ENCODE data around the gene IBSP.

IBSP gene

GRCh38 chr4:87853108-87853507 is 53.8 kb downstream of the IBSP start:
- TF ChIP-seq REST (IDR thresholded peaks at IDR 0.05; ENCODE audit: insufficient read depth in 1 of 2, low read depth in 2 of 2, low read length in 2 of 2), result no peak
- TF ChIP-seq TAF1 (IDR thresholded peaks at IDR 0.05; ENCODE audit: borderline replicate concordance, insufficient read depth, low read length), result no peak
- TF ChIP-seq SIN3A (IDR thresholded peaks at IDR 0.05; ENCODE audit: borderline replicate concordance, insufficient read depth, low read length), result no peak
- no peak for TF ChIP-seq FOXP2 (optimal IDR thresholded peaks at IDR 0.05; ENCODE audit: borderline replicate concordance, extremely low read depth, extremely low read length, insufficient read depth)

- TF ChIP-seq POLR2AphosphoS5 (IDR thresholded peaks at IDR 0.05; ENCODE audit: low read depth, low read length), result no peak
Observed at GRCh38 chr4:87853891-87854290, 54.5 kb downstream of the IBSP start.

- TF ChIP-seq SIN3A (IDR thresholded peaks at IDR 0.05; ENCODE audit: borderline replicate concordance, insufficient read depth, low read length) (no peak), FOXP2 (optimal IDR thresholded peaks at IDR 0.05; ENCODE audit: borderline replicate concordance, extremely low read depth, extremely low read length, insufficient read depth) (no peak), REST (IDR thresholded peaks at IDR 0.05; ENCODE audit: insufficient read depth in 1 of 2, low read depth in 2 of 2, low read length in 2 of 2) (no peak), TAF1 (IDR thresholded peaks at IDR 0.05; ENCODE audit: borderline replicate concordance, insufficient read depth, low read length) (no peak), POLR2AphosphoS5 (IDR thresholded peaks at IDR 0.05; ENCODE audit: low read depth, low read length) (no peak)
Observed at GRCh38 chr4:87855559-87855958, 56.2 kb downstream of the IBSP start.

- TF ChIP-seq SIN3A (IDR thresholded peaks at IDR 0.05; ENCODE audit: borderline replicate concordance, insufficient read depth, low read length) (no peak), POLR2AphosphoS5 (IDR thresholded peaks at IDR 0.05; ENCODE audit: low read depth, low read length) (no peak), TAF1 (IDR thresholded peaks at IDR 0.05; ENCODE audit: borderline replicate concordance, insufficient read depth, low read length) (no peak), REST (IDR thresholded peaks at IDR 0.05; ENCODE audit: insufficient read depth in 1 of 2, low read depth in 2 of 2, low read length in 2 of 2) (no peak), FOXP2 (optimal IDR thresholded peaks at IDR 0.05; ENCODE audit: borderline replicate concordance, extremely low read depth, extremely low read length, insufficient read depth) (no peak)
Observed at GRCh38 chr4:87856816-87857215, 57.5 kb downstream of the IBSP start.

GRCh38 chr4:87857789-87858188 is 58.4 kb downstream of the IBSP start:
- TF ChIP-seq FOXP2 (optimal IDR thresholded peaks at IDR 0.05; ENCODE audit: borderline replicate concordance, extremely low read depth, extremely low read length, insufficient read depth) (no peak), POLR2AphosphoS5 (IDR thresholded peaks at IDR 0.05; ENCODE audit: low read depth, low read length) (no peak), SIN3A (IDR thresholded peaks at IDR 0.05; ENCODE audit: borderline replicate concordance, insufficient read depth, low read length) (no peak), REST (IDR thresholded peaks at IDR 0.05; ENCODE audit: insufficient read depth in 1 of 2, low read depth in 2 of 2, low read length in 2 of 2) (no peak), TAF1 (IDR thresholded peaks at IDR 0.05; ENCODE audit: borderline replicate concordance, insufficient read depth, low read length) (no peak)

All from PFSK-1 (cell line).